ENCODE results near the gene PRKAG2. TPM values are rescaled to one million over a fixed set of nuclear protein-coding genes. Genes with fewer than 3 reads are reported as not detected.

PRKAG2 gene
- total RNA-seq, 3 donors from 2014 or later, result 32.3 to 56.6 (median 34.4) TPM

DNA sequence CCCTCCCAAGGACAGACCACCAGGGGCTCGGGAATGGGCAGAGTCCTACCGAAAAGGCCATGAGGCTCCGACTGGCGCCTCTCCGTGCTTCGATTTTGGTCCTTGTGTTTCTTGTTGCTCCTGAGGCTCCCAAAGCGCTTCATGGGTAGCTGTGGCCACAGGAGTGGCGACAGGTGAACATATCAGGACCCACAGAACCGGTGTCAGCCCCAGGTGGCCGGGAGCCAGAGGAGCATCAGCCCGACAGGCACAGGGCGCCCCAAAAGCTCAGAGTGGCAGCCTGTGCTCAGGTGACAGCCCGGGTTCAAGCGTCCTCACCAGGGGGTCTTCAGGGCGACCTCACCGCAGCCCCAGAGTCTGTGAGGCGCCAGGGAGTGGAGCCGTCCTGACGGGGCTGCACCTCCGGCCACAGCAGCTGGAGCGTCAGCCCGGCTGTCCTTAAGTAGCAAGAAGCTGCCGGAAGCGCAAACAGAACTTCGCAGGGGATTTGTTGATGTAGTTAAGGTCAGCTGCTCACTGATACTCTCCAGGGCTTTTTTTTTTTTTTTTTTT, 141.0 kb downstream of the PRKAG2 start:
- Histone ChIP-seq H3K27ac (peak overlapping the region; percentile 46 to 69), H3K9me3 (no peaks in the 10 kb centered on the region), H3K4me3 (peak overlapping the region in 2 of 3 donors; percentile 9 to 49), H3K27me3 (no peaks in the 10 kb centered on the region), H3K4me1 (no peaks in the 10 kb centered on the region), H3K36me3 (no peaks in the 10 kb centered on the region)
- TF ChIP-seq POLR2A (IDR thresholded peaks at IDR 0.05) (no peak), CTCF (IDR thresholded peaks at IDR 0.05) (no peak), POLR2AphosphoS5 (IDR thresholded peaks at IDR 0.05) (no peak)
- DNase-seq (ENCODE audit: low spot score in 2 of 2), result no peak
- intact Hi-C loops (cut with DNase I; ENCODE audit: low total_unique reads), result loop anchor here (10.0 kb wide), 1 partner anchor 101 kb away; no protein-coding TSS in a partner anchor

DNA sequence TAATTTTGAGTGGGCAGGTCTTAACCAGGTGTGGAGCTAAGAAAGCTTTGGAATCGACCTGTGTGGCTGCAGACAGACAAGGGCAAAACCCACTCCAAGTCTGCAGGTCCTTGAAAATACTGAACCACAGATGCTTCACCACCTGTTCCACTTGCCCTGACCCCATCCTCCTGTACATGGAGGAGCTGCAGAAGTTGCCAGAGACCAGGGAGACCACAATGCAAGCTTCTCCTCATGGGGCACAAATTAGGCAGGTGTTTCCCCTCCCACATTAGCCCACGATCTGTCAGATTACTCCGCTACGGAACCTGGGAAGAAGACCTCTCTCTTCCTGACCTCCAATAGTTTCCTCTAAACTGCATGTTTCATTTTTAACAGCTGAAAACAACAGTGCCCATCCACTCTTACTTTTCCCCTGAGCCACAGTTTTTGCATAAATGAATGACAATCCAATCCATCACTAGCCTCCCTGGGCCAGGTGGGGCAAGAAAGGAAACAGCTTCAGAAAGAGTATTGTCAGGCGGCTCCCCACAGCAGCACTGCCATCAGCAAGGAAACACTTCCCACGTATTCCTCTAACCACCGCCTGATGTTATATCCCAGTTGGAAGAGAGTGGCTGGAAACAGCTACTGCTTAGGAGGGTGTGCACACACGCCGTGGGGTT, 141.6 kb downstream of the PRKAG2 start:
- Histone ChIP-seq H3K36me3 (no peaks in the 10 kb centered on the region), H3K27ac (peak overlapping the region in 1 of 2 donors; percentile 69), H3K27me3 (no peaks in the 10 kb centered on the region), H3K4me1 (no peaks in the 10 kb centered on the region), H3K9me3 (no peaks in the 10 kb centered on the region), H3K4me3 (no peak overlapping the region)
- TF ChIP-seq POLR2AphosphoS5 (IDR thresholded peaks at IDR 0.05) (no peak), POLR2A (IDR thresholded peaks at IDR 0.05) (no peak), CTCF (IDR thresholded peaks at IDR 0.05) (no peak)
- no peak for DNase-seq (ENCODE audit: low spot score in 2 of 2)
- intact Hi-C loops (cut with DNase I; ENCODE audit: low total_unique reads), result loop anchor here (10.0 kb wide), 1 partner anchor 101 kb away; no protein-coding TSS in a partner anchor

DNA sequence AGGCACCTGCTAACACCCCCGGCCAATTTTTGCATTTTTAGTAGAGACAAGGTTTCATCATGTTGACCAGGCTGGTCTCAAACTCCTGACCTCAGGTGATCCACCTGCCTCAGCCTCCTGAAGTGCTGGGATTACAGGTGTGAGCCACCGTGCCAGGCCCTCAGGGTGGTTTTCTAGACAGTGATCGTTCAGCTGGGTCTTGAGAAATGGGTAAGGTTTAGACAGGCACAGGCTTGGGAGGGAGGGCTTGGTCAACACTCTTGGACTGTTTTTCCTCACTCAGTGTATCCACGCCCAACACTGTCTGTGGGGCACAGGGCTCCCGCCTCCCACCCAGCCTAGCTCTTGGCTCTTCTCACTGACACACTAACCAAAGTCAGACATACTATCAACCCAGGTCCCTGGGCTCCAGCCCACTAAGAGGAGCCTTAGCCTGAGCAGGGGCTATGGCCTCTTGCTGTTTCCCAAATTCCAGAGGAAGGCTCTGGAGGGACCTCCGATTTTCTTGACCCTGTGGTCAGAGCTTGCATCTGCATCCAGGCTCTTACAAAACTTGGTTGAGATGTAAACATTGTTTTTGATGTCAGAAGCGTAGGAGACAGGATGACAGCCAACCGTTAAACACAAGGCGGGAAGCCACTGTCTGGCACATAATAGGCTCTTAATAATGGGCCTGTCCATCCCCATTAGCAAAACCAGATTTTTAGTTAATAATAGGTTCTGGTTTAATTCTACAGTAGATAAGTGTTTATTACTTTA, 143.9 kb downstream of the PRKAG2 start:
- TF ChIP-seq POLR2AphosphoS5 (IDR thresholded peaks at IDR 0.05), result no peak
- no peak for TF ChIP-seq POLR2A (IDR thresholded peaks at IDR 0.05)
- no peak for TF ChIP-seq CTCF (IDR thresholded peaks at IDR 0.05)
- DNase-seq (ENCODE audit: low spot score in 2 of 2), result no peak
- H3K27ac ChIP-seq, result no peak overlapping the region

GRCh38 chr7:151732292-151732691, 144.6 kb downstream of the PRKAG2 start:
- Histone ChIP-seq H3K4me3 (no peak overlapping the region), H3K27me3 (no peaks in the 10 kb centered on the region), H3K27ac (no peak overlapping the region), H3K4me1 (peaks cover 0 to 6% of the 10 kb centered on the region in 2 donors), H3K36me3 (no peaks in the 10 kb centered on the region), H3K9me3 (no peaks in the 10 kb centered on the region)
- TF ChIP-seq CTCF (IDR thresholded peaks at IDR 0.05), result no peak
- no peak for TF ChIP-seq POLR2A (IDR thresholded peaks at IDR 0.05)
- no peak for TF ChIP-seq POLR2AphosphoS5 (IDR thresholded peaks at IDR 0.05)
- no peak for DNase-seq (ENCODE audit: low spot score in 2 of 2)
- intact Hi-C loops (cut with DNase I; ENCODE audit: low total_unique reads), result loop anchor here (10.0 kb wide), 1 partner anchor 97 kb away; no protein-coding TSS in a partner anchor

More for the DNA sequence above, 143.9 kb downstream of the PRKAG2 start:
- intact Hi-C loops (cut with DNase I; ENCODE audit: low total_unique reads), result loop anchor here (10.0 kb wide), 1 partner anchor 98 kb away; no protein-coding TSS in a partner anchor
- Histone ChIP-seq H3K36me3 (no peaks in the 10 kb centered on the region), H3K9me3 (no peaks in the 10 kb centered on the region), H3K4me1 (no peaks in the 10 kb centered on the region), H3K4me3 (no peak overlapping the region), H3K27me3 (no peaks in the 10 kb centered on the region)

Measured in breast epithelium (tissue), 4 donors.